HEK293T (cell line): ENCODE data around the gene KRTAP10-5.

ENCODE experiments used
- CTCF ChIA-PET: fragments of 350-600 bp; formaldehyde crosslinking; extraction: SDS; loops from one replicate; lab custom pipeline; 2021; ENCODE audit warnings: antibody characterized with exemption, inconsistent platforms; lab: Yijun Ruan, JAX
- POLR2A ChIA-PET: fragments of 350-600 bp; formaldehyde crosslinking; extraction: SDS; loops from one replicate; lab custom pipeline; 2020; ENCODE audit warnings: antibody characterized with exemption, inconsistent platforms; lab: Yijun Ruan, JAX
- DNase-seq: peaks from one replicate; pipeline ENCODE4 v3.0.0; 2012; ENCODE audit warnings: mixed read lengths; ENCODE audit errors: extremely low spot score
- ARNT ChIP-seq: fragments of 450-650 bp; IDR thresholded peaks from 2 replicates; pipeline ENCODE4 v1.6.1; 2017; ENCODE audit warnings: mild to moderate bottlenecking
- BHLHE40 ChIP-seq: fragments of 450-650 bp; IDR thresholded peaks from 2 replicates; pipeline ENCODE4 v1.6.1; 2016; ENCODE audit warnings: mild to moderate bottlenecking, moderate library complexity, borderline replicate concordance
- CTBP1 ChIP-seq: fragments of 450-650 bp; IDR thresholded peaks from 2 replicates; pipeline ENCODE4 v1.6.1; 2016; ENCODE audit warnings: borderline replicate concordance
- ELF4 ChIP-seq: fragments of 450-650 bp; IDR thresholded peaks from 2 replicates; pipeline ENCODE4 v1.6.1; 2017; ENCODE audit warnings: antibody characterized with exemption
- FOXA1 ChIP-seq: fragments of 450-650 bp; IDR thresholded peaks from 2 replicates; pipeline ENCODE4 v1.6.1; 2016; ENCODE audit warnings: mild to moderate bottlenecking
- FOXK2 ChIP-seq: fragments of 450-650 bp; IDR thresholded peaks from 2 replicates; pipeline ENCODE4 v1.6.1; 2016; ENCODE audit warnings: mild to moderate bottlenecking
- FOXM1 ChIP-seq: fragments of 450-650 bp; IDR thresholded peaks from 2 replicates; pipeline ENCODE4 v1.6.1; 2017; ENCODE audit warnings: mild to moderate bottlenecking, borderline replicate concordance
- HDGF ChIP-seq: fragments of 450-650 bp; IDR thresholded peaks from 2 replicates; pipeline ENCODE4 v1.6.1; 2017; ENCODE audit warnings: antibody characterized with exemption, borderline replicate concordance
- L3MBTL2 ChIP-seq: fragments of 450-650 bp; conservative IDR thresholded peaks from 2 replicates; pipeline ENCODE4 v1.6.1; 2016; ENCODE audit warnings: mild to moderate bottlenecking
- LEF1 ChIP-seq: fragments of 450-650 bp; IDR thresholded peaks from 2 replicates; pipeline ENCODE4 v1.6.1; 2017; ENCODE audit warnings: mild to moderate bottlenecking, borderline replicate concordance
- NFRKB ChIP-seq: fragments of 450-650 bp; IDR thresholded peaks from 2 replicates; pipeline ENCODE4 v1.6.1; 2016; ENCODE audit warnings: mild to moderate bottlenecking, moderate library complexity
- PKNOX1 ChIP-seq: fragments of 450-650 bp; IDR thresholded peaks from 2 replicates; pipeline ENCODE4 v1.6.1; 2016
- SP1 ChIP-seq: fragments of 450-650 bp; IDR thresholded peaks from 2 replicates; pipeline ENCODE4 v1.6.1; 2017
- SUZ12 ChIP-seq: fragments of 450-650 bp; IDR thresholded peaks from 2 replicates; pipeline ENCODE4 v1.6.1; 2016; ENCODE audit warnings: mild to moderate bottlenecking
- TARDBP ChIP-seq: fragments of 450-650 bp; IDR thresholded peaks from 2 replicates; pipeline ENCODE4 v1.6.1; 2016
- ZNF384 ChIP-seq: fragments of 450-650 bp; IDR thresholded peaks from 2 replicates; pipeline ENCODE4 v1.6.1; 2016

Gene KRTAP10-5

DNA sequence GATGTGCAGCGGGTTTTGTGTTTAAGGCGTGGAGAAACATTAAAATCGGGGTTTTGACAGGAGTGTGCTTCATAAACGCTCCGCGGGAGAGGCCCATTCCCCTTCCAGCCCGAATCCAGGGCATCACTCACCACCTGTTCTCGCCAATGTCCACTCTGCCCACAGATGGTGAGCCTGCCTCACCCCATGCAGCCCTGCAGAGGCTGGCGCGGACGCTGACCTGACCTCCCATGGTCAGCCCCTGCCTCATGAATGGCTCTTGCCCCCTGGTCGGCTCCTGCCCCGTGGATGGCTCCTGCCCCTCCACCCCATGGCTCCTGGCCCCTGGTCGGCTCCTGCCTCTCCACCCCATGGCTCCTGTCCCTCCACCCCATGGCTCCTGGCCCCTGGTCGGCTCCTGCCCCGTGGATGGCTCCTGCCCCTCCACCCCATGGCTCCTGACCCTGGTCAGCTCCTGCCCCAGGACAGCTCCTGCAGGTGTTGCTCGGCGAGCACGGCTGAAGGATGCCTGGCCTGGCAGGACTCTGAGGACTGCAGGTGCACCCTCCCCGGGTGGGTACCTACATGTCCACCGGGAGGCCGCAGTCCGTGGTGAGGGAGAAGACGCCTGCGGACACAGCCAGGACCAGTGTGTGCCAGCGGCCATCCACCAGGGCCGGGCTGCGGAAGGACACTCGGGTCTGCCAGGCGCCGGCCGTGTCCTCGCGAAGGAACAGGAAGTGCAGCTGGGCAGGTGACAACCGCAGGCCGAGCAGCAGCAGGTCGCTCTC lies 47.1 kb downstream of the KRTAP10-5 start:
- ChIA-PET POLR2A (no interaction called here), CTCF (no interaction called here)

GRCh38 chr21:44532712-44533111 lies 47.7 kb downstream of the KRTAP10-5 start:
- TF ChIP-seq NFRKB (no peak), TARDBP (no peak), L3MBTL2 (no peak), BHLHE40 (no peak), FOXM1 (no peak), PKNOX1 (no peak), ELF4 (no peak), SP1 (no peak)
- ChIA-PET POLR2A (no interaction called here), CTCF (no interaction called here)
- DNase-seq: no peak

More for the DNA sequence above, 47.1 kb downstream of the KRTAP10-5 start:
- no peak for DNase-seq
- TF ChIP-seq FOXM1 (no peak), SUZ12 (no peak), ZNF384 (no peak), CTBP1 (no peak), SP1 (no peak), PKNOX1 (no peak), TARDBP (no peak), LEF1 (no peak), HDGF (no peak), ELF4 (no peak), NFRKB (no peak), BHLHE40 (no peak), ARNT (no peak), FOXK2 (no peak), FOXA1 (no peak)

DNA sequence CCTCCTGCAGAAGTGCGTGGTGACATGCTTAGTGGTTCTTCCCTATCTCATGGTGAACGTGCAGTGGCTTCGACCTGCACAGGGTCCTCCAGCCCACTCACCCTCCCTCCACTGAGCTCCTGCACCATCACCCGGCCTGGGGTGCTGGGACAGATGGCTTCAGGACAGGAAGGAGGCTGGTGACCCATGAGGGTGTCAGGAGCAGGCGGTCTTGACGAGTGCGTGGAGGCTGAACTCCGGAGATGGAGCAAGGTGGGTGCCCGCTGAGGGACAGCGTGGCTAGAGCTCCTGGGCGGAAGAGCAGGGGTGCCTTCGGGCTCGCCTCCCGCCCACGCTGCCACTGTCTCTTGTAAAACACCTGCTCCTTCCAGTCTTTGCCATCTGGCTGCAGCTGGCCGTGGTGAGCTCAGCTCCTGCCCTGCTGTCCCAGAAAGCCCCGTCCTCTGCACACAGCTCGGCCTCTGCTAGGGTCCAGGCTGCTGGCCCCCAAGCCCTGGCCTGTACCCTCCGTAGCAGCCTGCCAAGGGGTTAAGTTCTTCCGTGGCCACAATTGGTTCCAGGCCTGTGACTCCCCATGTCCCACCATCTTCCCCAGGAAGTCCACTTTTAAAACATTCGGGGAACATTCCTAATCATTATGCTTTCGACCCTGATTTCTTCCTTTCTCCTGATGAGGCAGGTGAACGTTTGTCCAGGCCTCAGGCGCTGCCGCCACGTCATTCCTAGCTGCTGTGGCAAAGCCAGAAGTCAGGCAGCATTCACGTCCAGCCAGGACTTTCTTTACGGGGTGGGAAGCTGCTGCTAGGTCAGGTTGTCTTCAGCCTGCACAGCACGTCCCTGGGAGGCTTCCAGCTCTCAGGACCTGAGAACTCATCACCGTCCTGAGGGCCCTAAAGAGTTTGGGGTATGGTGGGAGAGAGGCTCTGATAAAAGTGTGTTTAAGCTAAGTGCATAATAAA lies 48.5 kb downstream of the KRTAP10-5 start:
- no peak for DNase-seq
- TF ChIP-seq FOXK2 (no peak), BHLHE40 (no peak), CTBP1 (no peak), FOXM1 (no peak), HDGF (no peak), PKNOX1 (no peak), ELF4 (no peak), ZNF384 (no peak), NFRKB (no peak), FOXA1 (no peak), SP1 (no peak), TARDBP (no peak)
- ChIA-PET CTCF (no interaction called here), POLR2A (no interaction called here)

DNA sequence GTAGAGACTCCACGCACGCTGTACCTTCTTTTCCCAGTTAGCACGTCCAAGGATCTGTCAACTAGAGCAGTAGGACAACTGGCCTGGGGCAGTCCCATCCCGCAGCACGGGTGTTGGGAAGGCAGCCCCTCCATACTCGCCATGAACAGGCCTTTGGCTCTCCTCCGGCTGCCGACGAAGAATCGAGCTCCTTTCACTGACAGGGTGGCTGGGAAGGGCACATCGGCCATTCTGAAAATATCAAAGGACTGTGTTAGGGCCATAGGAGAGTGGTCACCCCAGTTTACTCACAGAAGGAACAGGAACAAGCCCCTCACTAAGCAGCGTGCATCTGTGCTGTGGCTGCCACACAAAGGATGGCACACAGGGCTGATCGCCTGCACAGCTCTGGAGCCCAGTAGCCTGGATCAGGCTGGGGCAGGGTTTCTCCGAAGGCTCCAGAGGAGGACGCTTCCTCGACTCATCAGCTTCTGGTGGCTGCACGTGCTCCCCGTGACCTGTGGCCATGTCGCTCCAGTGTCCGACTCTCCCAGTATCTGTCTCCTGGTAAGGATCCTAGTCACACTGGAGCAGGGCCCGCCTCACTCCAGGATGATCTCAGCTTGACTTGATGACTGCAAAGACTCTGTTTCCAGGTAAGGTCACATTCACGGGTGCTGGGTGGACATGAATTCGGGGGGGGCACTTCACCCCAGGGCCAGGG lies 49.4 kb downstream of the KRTAP10-5 start:
- POLR2A ChIA-PET: no interaction called here
- CTCF ChIA-PET: no interaction called here

GRCh38 chr21:44530221-44530902 lies 50.0 kb downstream of the KRTAP10-5 start:
- ChIA-PET POLR2A (no interaction called here), CTCF (no interaction called here)
- DNase-seq: no peak
- TF ChIP-seq TARDBP (no peak), PKNOX1 (no peak), ZNF384 (no peak), FOXK2 (no peak), LEF1 (no peak), SUZ12 (no peak), NFRKB (no peak), ELF4 (no peak), L3MBTL2 (no peak), BHLHE40 (no peak), FOXM1 (no peak), SP1 (no peak), HDGF (no peak), CTBP1 (no peak)

More for the DNA sequence above, 49.4 kb downstream of the KRTAP10-5 start:
- DNase-seq: no peak
- TF ChIP-seq CTBP1 (no peak), FOXK2 (no peak), TARDBP (no peak), L3MBTL2 (no peak), ARNT (no peak), SUZ12 (no peak), ELF4 (no peak), ZNF384 (no peak), BHLHE40 (no peak), HDGF (no peak), LEF1 (no peak), SP1 (no peak)
